Esophagus (tissue), 2 donors: ENCODE results near the gene STK35. TPM values are rescaled to one million over a fixed set of nuclear protein-coding genes. Genes with fewer than 3 reads are reported as not detected.

Experiments used
- H3K27ac ChIP-seq, 2 donors: one replicate each; pipeline ENCODE4 v1.5.1; 2013; ENCODE audit warnings: low read depth in 2 of 2, mild to moderate bottlenecking in 2 of 2, inconsistent platforms in 1 of 2, low read length in 1 of 2, moderate library complexity in 1 of 2
- H3K27me3 ChIP-seq, 2 donors: one replicate each; pipeline ENCODE4 v1.6.1; 2013; ENCODE audit warnings: low read length in 2 of 2, control low read depth in 1 of 2, mild to moderate bottlenecking in 1 of 2; ENCODE audit not compliant: insufficient read depth in 2 of 2, control insufficient read depth in 1 of 2
- H3K36me3 ChIP-seq, 2 donors: one replicate each; pipeline ENCODE4 v1.6.1; 2013; ENCODE audit warnings: low read length in 1 of 2; ENCODE audit not compliant: control insufficient read depth in 2 of 2, insufficient read depth in 2 of 2
- H3K4me1 ChIP-seq, 2 donors: one replicate each; pipeline ENCODE4 v1.6.1; 2013; ENCODE audit warnings: low read length in 1 of 2; ENCODE audit not compliant: control insufficient read depth in 2 of 2, insufficient read depth in 2 of 2
- H3K4me3 ChIP-seq, 2 donors: one replicate each; pipeline ENCODE4 v1.5.1; 2013; ENCODE audit warnings: low read length in 2 of 2, mild to moderate bottlenecking in 2 of 2, low read depth in 1 of 2, moderate library complexity in 1 of 2
- H3K9me3 ChIP-seq, 2 donors: one replicate each; pipeline ENCODE4 v1.6.1; 2013; ENCODE audit warnings: mild to moderate bottlenecking in 2 of 2, low read depth in 1 of 2, low read length in 1 of 2, moderate library complexity in 1 of 2; ENCODE audit not compliant: control insufficient read depth in 2 of 2, insufficient read depth in 1 of 2
- WGBS, 2 donors: extraction: QIAGEN DNeasy Blood & Tissue Kit; methylation state at CpG; one replicate each; pipeline ENCODE4 v1.1.7; 2013; 5-methylcytosine and 5-hydroxymethylcytosine counted together
- polyA plus RNA-seq, 2 donors: library from polyadenylated mRNA; stranded (reverse); fragments of 200-250 nt; gene quantifications; one replicate each; pipeline ENCODE4 v1.2.3, GENCODE V29; 2013
- donor health status: healthy with polysubstance abuse.
- donor health status: Bipolar disorder and iron deficiency.

The STK35 gene
- polyA plus RNA-seq, 2 donors: 6.9 to 8.0 TPM

GRCh38 chr20:2139736-2140135 is 38.1 kb downstream of the STK35 start:
- WGBS, 2 donors: 81 to 91% methylated on average over 2 of the region's 2 CpGs

GRCh38 chr20:2140561-2140960 is 38.9 kb downstream of the STK35 start:
- peaks cover 13% of the 10 kb centered on the region in 2 donors for H3K4me1 ChIP-seq
- H3K27ac ChIP-seq: no peak overlapping the region
- no peak overlapping the region for H3K4me3 ChIP-seq

More at GRCh38 chr20:2139736-2140135, 38.1 kb downstream of the STK35 start:
- peaks cover 0 to 7% of the 10 kb centered on the region in 2 donors for H3K36me3 ChIP-seq
- no peaks in the 10 kb centered on the region for H3K9me3 ChIP-seq
- no peak overlapping the region for H3K27ac ChIP-seq
- no peak overlapping the region for H3K4me3 ChIP-seq
- peaks cover 13% of the 10 kb centered on the region in 2 donors for H3K4me1 ChIP-seq
- H3K27me3 ChIP-seq: no peaks in the 10 kb centered on the region

DNA sequence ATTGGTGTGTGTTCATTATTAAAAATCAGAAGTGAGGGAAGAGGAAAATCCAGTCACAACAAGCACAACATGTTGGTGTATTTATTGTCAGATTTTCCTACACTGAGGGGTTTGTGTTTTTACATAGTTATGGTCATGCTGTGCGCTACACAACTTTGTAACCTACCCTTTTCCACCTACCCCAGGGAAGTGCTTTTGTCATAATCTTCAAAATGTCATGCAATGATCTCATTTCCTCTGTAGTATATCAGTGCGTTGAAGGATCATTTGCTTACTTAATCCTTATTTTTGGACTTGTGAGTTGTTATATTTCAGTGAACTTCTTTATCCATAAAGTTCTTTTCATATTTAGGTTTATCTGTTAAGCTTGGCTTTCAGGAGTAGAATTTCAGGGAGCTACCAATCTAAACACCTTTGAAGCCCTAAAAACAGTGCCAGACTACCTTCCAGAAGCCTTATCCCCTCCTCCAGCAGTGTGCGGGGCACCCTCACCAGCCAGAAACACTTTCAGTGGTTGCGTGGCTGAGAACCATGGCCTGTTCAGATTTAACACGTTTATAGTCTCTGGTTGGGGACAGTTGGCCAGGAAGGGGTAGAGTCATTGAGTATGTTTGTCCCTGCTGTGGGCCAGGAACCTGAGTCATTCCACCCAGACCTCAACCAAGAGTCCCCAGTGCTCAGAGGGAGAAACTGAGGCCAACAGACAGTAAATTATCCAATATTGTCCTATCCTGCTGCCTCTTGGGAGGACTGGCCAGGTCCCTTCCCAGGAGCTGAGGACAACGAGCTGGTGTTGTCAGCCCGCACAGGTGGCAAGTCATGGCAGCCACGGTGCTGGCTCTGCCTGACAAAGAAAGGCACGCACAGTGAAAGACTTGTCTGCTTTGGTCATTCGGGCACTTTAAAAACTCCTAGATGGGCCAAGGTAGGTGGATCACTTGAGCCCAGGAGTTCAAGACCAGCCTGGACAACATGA is 40.3 kb downstream of the STK35 start:
- Histone ChIP-seq H3K27ac (no peak overlapping the region), H3K9me3 (no peaks in the 10 kb centered on the region), H3K27me3 (no peaks in the 10 kb centered on the region), H3K4me1 (peaks cover 11 to 13% of the 10 kb centered on the region in 2 donors), H3K36me3 (peaks cover 0 to 22% of the 10 kb centered on the region in 2 donors), H3K4me3 (no peak overlapping the region)
- 89 to 93% methylated on average over 10 of the region's 10 CpGs for WGBS, 2 donors

More at GRCh38 chr20:2140561-2140960, 38.9 kb downstream of the STK35 start:
- peaks cover 0 to 16% of the 10 kb centered on the region in 2 donors for H3K36me3 ChIP-seq
- H3K27me3 ChIP-seq: no peaks in the 10 kb centered on the region
- H3K9me3 ChIP-seq: no peaks in the 10 kb centered on the region
- WGBS, 2 donors: 40 to 43% methylated on average over 1 of the region's 1 CpG

DNA sequence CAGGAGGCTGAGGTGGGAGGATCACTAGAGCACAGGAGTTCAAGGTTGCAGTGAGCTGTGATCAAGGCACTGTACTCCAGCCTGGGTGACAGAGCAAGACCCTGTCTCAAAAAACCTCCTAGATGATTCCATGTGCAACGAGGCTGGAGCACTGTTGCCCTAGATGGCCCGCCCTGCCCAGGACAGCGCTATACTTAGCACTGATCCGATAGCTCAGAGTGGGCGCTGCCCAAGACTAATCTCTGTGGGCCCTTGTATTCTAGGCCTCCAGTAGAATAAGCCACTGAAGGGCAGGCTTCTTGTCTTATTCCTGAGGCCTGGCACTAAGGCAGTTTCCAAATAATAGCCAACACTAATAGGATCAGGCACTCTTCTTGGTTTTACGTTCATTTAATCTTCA is 41.0 kb downstream of the STK35 start:
- Histone ChIP-seq H3K36me3 (peaks cover 2 to 25% of the 10 kb centered on the region in 2 donors), H3K4me3 (no peak overlapping the region), H3K9me3 (no peaks in the 10 kb centered on the region), H3K27me3 (no peaks in the 10 kb centered on the region), H3K4me1 (peaks cover 10 to 13% of the 10 kb centered on the region in 2 donors), H3K27ac (no peak overlapping the region)
- 90 to 92% methylated on average over 6 of the region's 6 CpGs for WGBS, 2 donors

DNA sequence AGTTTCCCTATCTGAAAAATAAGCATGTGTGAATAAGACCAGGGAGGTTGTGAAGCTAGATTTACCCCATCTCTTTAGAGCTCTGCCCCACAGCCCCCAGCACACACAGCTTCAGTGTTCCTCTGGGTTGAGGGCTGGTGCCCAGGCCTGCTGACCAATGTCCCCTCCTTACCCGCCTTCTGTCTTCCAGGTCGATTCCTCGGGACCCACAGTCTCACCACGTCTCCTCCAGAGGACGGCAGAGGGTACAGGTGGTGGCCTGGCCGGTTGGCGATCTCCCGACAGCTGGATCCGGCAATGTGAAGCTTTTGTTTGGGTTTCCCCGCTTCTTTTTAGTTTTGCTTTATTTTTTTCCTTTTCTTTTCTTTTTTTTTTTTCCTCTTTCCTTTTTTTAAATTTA is 42.0 kb downstream of the STK35 start:
- no peak overlapping the region for H3K4me3 ChIP-seq
- H3K9me3 ChIP-seq: no peaks in the 10 kb centered on the region
- peaks cover 7 to 13% of the 10 kb centered on the region in 2 donors for H3K4me1 ChIP-seq
- peaks cover 2 to 27% of the 10 kb centered on the region in 2 donors for H3K36me3 ChIP-seq
- no peak overlapping the region for H3K27ac ChIP-seq
- no peaks in the 10 kb centered on the region for H3K27me3 ChIP-seq
- 93 to 97% methylated on average over 10 of the region's 10 CpGs for WGBS, 2 donors

DNA sequence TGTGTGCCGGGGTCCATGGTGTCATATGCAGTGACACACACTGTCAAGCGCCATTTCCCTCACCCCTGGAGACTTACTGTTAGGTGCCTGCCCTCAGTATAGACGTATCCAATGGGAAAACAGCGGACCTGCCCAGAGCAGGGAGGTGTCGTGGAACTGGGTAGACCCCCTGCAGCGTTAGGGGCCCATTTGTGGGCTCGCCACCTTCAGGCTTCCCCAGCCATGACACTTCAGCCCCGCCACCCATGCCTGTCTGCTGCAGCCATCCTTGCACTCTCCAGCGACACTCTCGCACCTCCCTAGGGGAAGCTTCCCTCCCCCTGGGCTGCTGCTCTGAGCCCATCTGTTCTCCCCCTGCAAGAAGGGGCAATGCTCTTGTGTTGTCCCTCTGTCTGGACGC is 43.2 kb downstream of the STK35 start:
- Histone ChIP-seq H3K4me3 (no peak overlapping the region), H3K27me3 (no peaks in the 10 kb centered on the region), H3K36me3 (peaks cover 2 to 34% of the 10 kb centered on the region in 2 donors), H3K9me3 (no peaks in the 10 kb centered on the region), H3K27ac (no peak overlapping the region), H3K4me1 (peaks cover 5 to 7% of the 10 kb centered on the region in 2 donors)
- 92 to 93% methylated on average over 11 of the region's 11 CpGs for WGBS, 2 donors

GRCh38 chr20:2145376-2145775 is 43.7 kb downstream of the STK35 start:
- WGBS, 2 donors: 93 to 96% methylated on average over 8 of the region's 8 CpGs
- Histone ChIP-seq H3K27ac (no peak overlapping the region), H3K4me3 (no peak overlapping the region), H3K4me1 (peaks cover 2 to 5% of the 10 kb centered on the region in 2 donors), H3K27me3 (no peaks in the 10 kb centered on the region), H3K36me3 (peaks cover 2 to 34% of the 10 kb centered on the region in 2 donors), H3K9me3 (no peaks in the 10 kb centered on the region)

DNA sequence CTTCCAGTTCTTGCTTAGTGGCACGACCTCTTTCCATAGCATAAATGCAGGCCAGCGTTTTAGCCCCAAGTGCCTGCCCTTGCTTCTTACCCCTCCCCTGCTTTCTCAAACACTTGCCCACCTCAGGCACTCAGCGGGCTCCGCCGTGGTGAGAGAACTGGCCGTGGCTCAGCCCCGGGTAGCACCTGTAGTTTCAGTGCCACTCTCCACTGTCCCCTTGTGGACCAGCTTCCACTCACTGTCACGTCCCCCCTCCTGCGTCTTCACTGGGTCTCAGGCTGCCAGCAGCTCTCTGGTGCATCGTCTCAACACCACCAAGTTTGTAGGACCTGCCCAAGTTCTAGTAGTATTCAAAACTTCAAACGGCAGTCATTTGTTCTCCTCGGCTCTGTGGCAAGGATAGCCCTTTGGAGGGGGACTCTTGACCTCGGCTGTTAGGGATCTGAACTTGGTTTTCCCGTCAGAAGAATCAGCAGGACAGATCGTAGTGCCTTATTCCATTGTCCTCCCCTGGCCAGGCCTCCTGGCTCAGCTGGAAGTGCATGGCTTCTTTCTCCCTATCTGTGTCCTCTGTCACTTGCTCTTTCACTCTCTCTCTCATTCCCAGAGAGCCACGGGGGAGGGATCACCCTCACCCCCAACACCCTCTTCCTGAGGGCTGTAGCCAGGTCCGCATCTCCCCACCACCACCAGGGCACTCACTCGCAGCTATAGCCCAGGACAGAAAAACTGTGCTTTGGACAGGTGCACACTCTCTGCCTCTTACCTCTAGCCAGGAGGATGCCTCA is 44.6 kb downstream of the STK35 start:
- Histone ChIP-seq H3K4me3 (no peak overlapping the region), H3K36me3 (peaks cover 2 to 34% of the 10 kb centered on the region in 2 donors), H3K27me3 (no peaks in the 10 kb centered on the region), H3K4me1 (peaks cover 0 to 14% of the 10 kb centered on the region in 2 donors), H3K27ac (no peak overlapping the region), H3K9me3 (no peaks in the 10 kb centered on the region)
- WGBS, 2 donors: 88 to 92% methylated on average over 18 of the region's 18 CpGs

DNA sequence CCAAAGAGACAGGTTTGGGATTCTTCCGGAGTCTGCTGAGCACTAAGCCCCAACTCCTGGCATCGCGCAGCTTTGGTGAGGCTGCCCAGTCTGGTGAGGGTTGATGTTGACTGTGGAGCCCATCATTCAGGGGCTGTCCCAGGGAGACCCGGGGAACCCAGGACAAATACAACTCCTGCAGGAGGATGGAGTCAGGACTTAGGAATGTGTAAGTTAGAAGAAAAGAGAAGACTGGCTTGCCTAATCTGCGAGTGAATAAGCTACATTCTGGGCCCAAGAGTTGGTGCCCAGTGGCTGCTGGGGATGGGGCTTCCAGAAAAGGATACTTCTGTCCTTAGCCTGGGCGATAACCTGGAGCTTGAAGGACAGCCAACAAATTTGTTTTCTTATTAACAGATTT is 47.9 kb downstream of the STK35 start:
- 91 to 95% methylated on average over 6 of the region's 6 CpGs for WGBS, 2 donors
- Histone ChIP-seq H3K9me3 (no peaks in the 10 kb centered on the region), H3K4me1 (peaks cover 2 to 14% of the 10 kb centered on the region in 2 donors), H3K36me3 (peaks cover 2 to 28% of the 10 kb centered on the region in 2 donors), H3K4me3 (no peak overlapping the region), H3K27me3 (no peaks in the 10 kb centered on the region), H3K27ac (no peak overlapping the region)
